HAP-1 (cell line): ENCODE measurements around the gene TRAPPC1.
A peak's percentile ranks its signal among the peaks of the same experiment; 100 is the strongest.

ENCODE experiments used
- DNase-seq, 2 experiments: peaks; one replicate each; pipeline ENCODE4 v3.0.0-alpha.2; 2016 to 2020; ENCODE audit warnings: low spot score in 2 of 2
- H3K27me3 ChIP-seq: fragments of 250-450 bp; sonication (Bioruptor Pico); 2 replicates; pipeline ENCODE4 v1.5.1; 2020; ENCODE audit warnings: low read depth, mild to moderate bottlenecking, moderate library complexity
- H3K36me3 ChIP-seq: fragments of 250-450 bp; sonication (Bioruptor Pico); replicated peaks from 2 replicates; pipeline ENCODE4 v1.5.1; 2020; ENCODE audit warnings: mild to moderate bottlenecking
- H3K4me1 ChIP-seq: fragments of 250-450 bp; sonication (Bioruptor Pico); 2 replicates; pipeline ENCODE4 v1.5.1; 2020; ENCODE audit warnings: mild to moderate bottlenecking
- H3K4me3 ChIP-seq: fragments of 250-450 bp; sonication (Bioruptor Pico); 2 replicates; pipeline ENCODE4 v1.5.1; 2020; ENCODE audit warnings: mild to moderate bottlenecking, moderate library complexity
- H3K9me3 ChIP-seq: fragments of 250-450 bp; sonication (Bioruptor Pico); 2 replicates; pipeline ENCODE4 v1.5.1; 2020; ENCODE audit warnings: mild to moderate bottlenecking, moderate library complexity
- in situ Hi-C: fragments of 300-500 bp; cut with MboI; formaldehyde crosslinking; loops from 3 replicates; pipeline ENCODE4 v1.14.3; 2020; ENCODE audit warnings: low sequenced_read_pairs, inconsistent platforms, mixed read lengths

TRAPPC1 gene

DNA sequence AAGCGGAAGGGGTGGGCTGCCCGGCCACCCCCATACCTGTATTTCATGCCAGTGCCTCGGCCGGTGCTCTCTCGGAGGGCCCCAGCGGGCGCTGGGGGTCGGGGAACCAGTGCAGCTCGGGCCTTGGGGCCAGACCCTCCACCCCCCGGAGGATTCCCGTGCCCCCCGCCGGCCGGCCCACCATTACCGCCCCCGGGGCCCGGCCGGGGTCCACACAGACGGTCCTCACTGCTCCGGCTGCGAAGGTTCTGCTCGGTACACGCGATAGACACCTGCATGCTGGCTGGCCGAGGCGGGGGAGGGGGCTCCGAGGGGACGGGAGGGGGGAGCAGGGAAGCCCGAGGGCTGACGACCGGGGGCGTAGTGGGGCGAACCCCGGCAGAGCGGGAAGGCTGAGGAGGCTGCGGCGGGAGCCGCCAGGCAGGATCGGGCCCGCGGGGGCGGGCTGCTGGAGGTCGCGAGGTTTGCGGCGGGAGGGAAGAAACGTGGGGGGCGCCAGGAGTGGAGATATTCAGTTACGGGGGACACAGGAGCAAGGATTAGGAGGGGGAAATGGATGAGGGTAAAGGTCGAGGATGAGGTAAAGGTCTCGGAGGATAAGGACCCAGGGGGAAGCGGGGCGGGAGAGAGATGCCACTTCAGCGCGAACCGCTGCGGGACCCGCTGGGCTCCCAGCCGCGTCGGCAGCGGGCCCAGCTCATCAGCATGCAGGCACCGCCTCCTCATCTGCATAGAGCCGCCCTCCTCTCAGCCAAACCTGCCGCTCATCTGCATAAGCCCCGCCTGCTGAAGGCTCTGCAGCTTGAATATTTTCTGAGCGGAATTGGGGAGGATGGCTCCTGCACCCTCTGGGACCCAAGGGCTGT lies 2.4 kb downstream of the TRAPPC1 start, which contains the start of gene KCNAB3:
Gene KCNAB3, minus strand, starts transcription at position 699 of the 866 bp plus-strand sequence. Its CDS starts 421 bp downstream, at position 278.
- Histone ChIP-seq H3K36me3 (peaks cover 10% of the 10 kb centered on the region), H3K27me3 (no peaks in the 10 kb centered on the region), H3K4me3 (no peak within 1 kb of the TSS), H3K4me1 (peaks cover 13% of the 10 kb centered on the region), H3K9me3 (no peaks in the 10 kb centered on the region)
- peak in 1 of 2 experiments; percentile 27 for DNase-seq
- in situ Hi-C loops, result loop anchor here (5.0 kb wide), 1 partner anchor 58 kb away; no protein-coding TSS in a partner anchor

DNA sequence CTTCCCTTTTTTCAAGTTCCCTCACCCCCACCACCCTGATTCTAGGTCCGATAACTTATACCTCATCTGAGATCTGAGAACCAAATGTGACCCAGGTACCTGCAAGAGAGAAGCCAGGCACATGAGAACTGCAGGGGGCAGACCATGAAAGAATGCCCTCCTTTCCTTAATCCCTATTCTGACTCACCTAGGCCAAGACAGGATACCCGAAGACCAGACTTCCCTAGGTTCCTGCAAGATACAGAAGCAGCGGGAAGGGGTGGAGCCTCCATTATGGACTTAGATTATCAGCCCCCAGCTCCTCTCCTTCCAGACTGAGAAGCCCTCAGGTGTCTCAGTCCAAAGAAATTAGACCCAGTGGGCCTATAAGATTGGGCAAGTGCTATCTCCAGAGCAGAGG lies 4.2 kb downstream of the TRAPPC1 start:
- no peak overlapping the region for H3K4me3 ChIP-seq
- in situ Hi-C loops, result no loop called here
- H3K36me3 ChIP-seq, result peaks cover 10% of the 10 kb centered on the region; the same call in 1 of the 2 replicates
- no peaks in the 10 kb centered on the region for H3K9me3 ChIP-seq
- H3K27me3 ChIP-seq, result no peaks in the 10 kb centered on the region
- H3K4me1 ChIP-seq, result peaks cover 4% of the 10 kb centered on the region
- no peak for DNase-seq

DNA sequence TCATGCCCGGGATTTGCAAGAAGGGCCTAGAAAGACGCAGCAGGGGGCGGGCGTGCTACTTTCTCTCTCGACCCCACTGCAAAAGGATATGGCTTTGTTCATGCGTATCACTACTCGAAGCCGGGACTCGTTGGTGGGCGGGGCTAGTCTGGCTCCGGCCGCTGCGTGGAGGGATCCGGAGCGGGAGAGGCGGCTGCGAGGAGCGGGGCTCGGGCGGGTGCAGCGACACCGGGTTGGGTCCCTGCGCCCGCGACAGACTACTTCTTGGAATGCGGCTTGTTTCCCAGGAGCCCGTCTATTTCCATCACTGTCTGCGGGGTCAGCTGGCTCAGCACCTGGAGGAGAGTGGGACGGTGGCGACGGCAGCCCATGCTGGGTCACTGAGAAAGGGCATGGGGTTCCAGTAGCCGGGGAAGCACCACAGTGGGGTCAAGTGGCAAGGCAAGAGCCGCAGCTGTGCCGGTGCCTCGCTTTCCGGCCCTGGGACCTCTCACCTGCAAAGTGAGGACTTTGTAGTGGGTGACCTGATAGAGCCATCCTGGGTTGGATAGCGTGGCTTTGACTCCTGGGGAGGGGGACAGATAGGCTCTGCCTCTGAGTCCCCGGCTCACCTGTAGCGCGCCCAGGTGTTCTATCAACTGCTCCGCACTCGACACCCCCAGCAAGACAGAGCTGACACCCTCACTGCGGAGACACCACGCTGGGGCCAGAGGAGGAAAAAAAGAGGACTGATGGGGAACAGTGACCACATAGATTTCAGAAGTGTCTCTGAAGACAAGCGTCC lies 8.7 kb downstream of the TRAPPC1 start:
- no peak overlapping the region for H3K4me3 ChIP-seq
- no peaks in the 10 kb centered on the region for H3K4me1 ChIP-seq
- no peaks in the 10 kb centered on the region for H3K27me3 ChIP-seq
- no peak for DNase-seq
- in situ Hi-C loops, result no loop called here
- no peaks in the 10 kb centered on the region for H3K9me3 ChIP-seq
- 0 out of 2 replicates have a peak, but pooled peaks cover 3% of the 10 kb centered on the region for H3K36me3 ChIP-seq

DNA sequence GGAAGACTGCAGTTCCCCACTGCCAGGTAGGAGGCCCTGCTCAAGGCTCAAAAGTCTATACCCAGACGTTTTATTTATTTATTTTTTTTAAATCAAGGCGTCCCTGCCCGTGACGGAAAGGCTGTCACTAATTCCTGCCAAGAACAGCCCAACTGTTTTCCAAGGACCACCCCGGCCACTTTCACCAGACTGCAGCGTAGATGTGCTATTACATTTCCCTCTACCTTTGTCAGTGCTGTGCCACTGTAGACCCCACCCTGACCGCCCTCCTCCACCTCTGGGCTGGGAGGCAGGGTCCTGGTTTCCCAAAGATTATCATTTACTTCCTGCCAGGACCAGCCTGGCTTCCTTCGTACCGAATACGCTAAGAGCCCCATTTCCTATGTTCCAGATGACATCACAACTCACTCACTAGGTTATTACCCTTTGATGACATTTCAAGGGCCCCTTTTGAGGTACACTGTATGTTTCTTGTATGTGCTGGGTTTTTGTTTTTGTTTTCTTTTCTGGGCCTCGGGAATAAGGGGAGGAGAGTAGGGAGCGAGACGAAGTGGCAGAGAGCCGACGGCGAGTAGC lies 9.4 kb downstream of the TRAPPC1 start:
- Histone ChIP-seq H3K4me3 (no peak overlapping the region), H3K4me1 (no peaks in the 10 kb centered on the region), H3K9me3 (no peaks in the 10 kb centered on the region), H3K36me3 (0 out of 2 replicates have a peak, but pooled peaks cover 1% of the 10 kb centered on the region), H3K27me3 (no peaks in the 10 kb centered on the region)
- no peak for DNase-seq
- in situ Hi-C loops, result no loop called here

DNA sequence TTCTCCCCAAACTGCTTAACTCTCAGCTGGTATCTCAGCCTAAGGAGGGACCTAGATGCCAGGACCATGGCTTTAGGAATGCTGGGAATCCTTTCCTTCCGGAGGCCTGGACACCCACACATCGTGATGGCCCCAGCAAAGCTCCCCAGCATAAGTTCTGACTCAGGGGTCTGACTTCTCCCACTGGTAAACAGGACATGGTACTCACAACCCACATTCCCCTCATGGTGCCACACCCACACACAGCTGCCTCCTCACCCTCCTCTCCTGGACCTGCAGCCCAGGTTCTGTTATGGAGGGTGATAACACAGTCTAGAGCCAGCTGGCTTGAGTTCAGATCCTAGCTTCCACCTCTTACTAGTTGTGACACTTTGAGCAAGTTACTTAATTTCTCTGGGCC lies 14.9 kb downstream of the TRAPPC1 start:
- H3K36me3 ChIP-seq, result 0 out of 2 replicates have a peak, but pooled peaks cover 2% of the 10 kb centered on the region
- no peak for DNase-seq
- in situ Hi-C loops, result loop anchor here (5.0 to 10.0 kb wide), 2 partner anchors 68 to 140 kb away; no protein-coding TSS in a partner anchor
- H3K4me3 ChIP-seq, result no peak overlapping the region
- peaks cover 17% of the 10 kb centered on the region for H3K4me1 ChIP-seq
- H3K9me3 ChIP-seq, result peaks cover 2% of the 10 kb centered on the region; the same call in 1 of the 2 replicates
- H3K27me3 ChIP-seq, result no peaks in the 10 kb centered on the region

DNA sequence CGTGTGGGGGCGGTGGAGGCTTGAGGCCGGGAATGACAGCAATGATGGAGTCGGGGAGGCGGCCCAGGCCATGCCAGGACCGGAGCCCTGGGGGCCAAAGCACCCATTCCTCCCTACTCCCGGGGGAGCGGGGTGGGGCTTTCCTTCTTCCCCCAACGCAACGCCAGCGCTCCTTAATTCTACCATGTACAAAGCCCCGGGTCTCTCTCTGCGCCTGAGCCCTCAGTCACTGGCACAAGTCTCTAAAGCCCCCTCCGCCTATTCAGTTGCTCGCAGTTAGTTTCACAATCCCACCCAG lies 15.4 kb downstream of the TRAPPC1 start:
- Histone ChIP-seq H3K4me3 (peak overlapping the region; percentile 40), H3K9me3 (peaks cover 2% of the 10 kb centered on the region; the same call in 1 of the 2 replicates), H3K27me3 (no peaks in the 10 kb centered on the region), H3K4me1 (peaks cover 17% of the 10 kb centered on the region), H3K36me3 (peaks cover 7% of the 10 kb centered on the region)
- in situ Hi-C loops, result loop anchor here (5.0 to 10.0 kb wide), 2 partner anchors 68 to 141 kb away; no protein-coding TSS in a partner anchor
- DNase-seq, result no peak

DNA sequence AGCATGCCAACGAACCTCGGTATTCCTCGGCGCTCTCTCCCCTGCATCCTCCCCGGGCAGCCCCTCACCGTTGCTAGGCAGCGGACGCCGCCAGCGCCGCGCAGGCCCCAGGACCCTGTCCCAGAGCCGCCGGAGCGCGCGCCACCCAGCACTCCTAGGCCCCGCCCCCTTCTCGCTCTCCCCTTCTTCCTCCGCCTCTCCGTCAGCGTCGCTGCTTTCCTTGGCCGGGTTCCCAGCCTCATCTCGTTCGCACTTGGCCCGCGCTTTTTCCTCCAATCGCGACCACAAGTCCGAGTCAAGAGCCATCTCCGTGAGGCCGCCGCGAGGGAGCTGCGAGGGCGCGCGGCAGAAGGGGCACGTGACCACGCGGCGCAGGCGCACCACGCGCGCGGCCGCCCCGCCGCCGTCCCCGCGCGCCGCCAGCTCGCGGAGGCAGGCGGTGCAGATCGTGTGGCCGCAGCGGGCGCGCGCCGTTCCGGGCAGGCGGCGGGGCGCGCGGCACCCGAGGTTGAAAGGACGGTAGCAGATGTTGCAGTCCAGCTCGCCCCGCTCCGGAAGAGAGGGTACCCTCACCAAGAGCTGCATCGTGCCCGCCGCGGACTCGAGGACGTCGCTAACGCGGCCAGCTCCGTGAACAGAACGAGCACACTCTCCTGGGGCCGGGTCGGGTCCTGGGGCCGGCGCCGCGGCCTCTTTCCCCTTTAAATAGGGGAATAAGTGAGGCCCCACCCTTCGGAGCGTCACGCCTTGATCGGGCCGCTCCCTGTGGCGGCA lies 15.9 kb downstream of the TRAPPC1 start, which contains the start of gene RNF227:
Gene RNF227, minus strand, starts transcription at position 679 of the 774 bp plus-strand sequence. Its CDS starts 94 bp downstream, at position 585.
- H3K9me3 ChIP-seq, result peaks cover 2% of the 10 kb centered on the region; the same call in 1 of the 2 replicates
- no peaks in the 10 kb centered on the region for H3K27me3 ChIP-seq
- in situ Hi-C loops, result loop anchor here (5.0 to 10.0 kb wide), 2 partner anchors 69 to 142 kb away; no protein-coding TSS in a partner anchor
- H3K4me3 ChIP-seq, result peak within 1 kb of the TSS; percentile 40
- peaks cover 12% of the 10 kb centered on the region for H3K36me3 ChIP-seq
- peaks cover 17% of the 10 kb centered on the region for H3K4me1 ChIP-seq
- DNase-seq, result peak; percentile 92 to 97

DNA sequence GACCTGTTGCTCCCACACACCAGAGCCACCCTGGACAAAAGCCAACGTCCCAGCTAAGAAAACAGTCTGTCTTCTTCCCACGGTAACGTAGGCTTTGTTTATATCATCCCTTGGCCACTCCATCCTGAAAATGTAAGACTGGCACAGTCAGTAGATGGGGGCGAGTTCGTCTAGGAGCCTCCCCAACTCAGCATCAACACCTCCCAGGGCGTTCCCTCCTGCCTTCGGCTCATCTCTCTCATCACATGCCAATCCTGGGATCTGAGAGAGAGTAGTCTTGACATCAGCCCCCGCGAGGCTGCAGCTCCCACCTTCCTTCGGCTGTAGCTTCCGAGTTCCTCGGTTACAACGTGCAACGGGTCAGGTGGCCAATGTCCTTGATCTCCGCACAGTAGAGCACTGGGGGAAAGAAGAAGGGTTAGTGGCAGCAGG lies 16.6 kb downstream of the TRAPPC1 start:
- DNase-seq, result no peak
- in situ Hi-C loops, result loop anchor here (5.0 to 10.0 kb wide), 2 partner anchors 70 to 142 kb away; no protein-coding TSS in a partner anchor
- Histone ChIP-seq H3K4me1 (peaks cover 17% of the 10 kb centered on the region), H3K36me3 (peaks cover 17% of the 10 kb centered on the region), H3K27me3 (no peaks in the 10 kb centered on the region), H3K4me3 (peak overlapping the region; percentile 40), H3K9me3 (peaks cover 2% of the 10 kb centered on the region; the same call in 1 of the 2 replicates)

- peak; percentile 64 to 80 for DNase-seq
- peaks cover 36% of the 10 kb centered on the region for H3K36me3 ChIP-seq
- peaks cover 2% of the 10 kb centered on the region; the same call in 1 of the 2 replicates for H3K9me3 ChIP-seq
- in situ Hi-C loops, result loop anchor here (10.0 kb wide), 1 partner anchor 72 kb away; no protein-coding TSS in a partner anchor
- H3K4me1 ChIP-seq, result peaks cover 17% of the 10 kb centered on the region
- no peak overlapping the region for H3K4me3 ChIP-seq
- no peaks in the 10 kb centered on the region for H3K27me3 ChIP-seq
Measured at GRCh38 chr17:7912927-7913524, 18.7 kb downstream of the TRAPPC1 start.

- Histone ChIP-seq H3K36me3 (peaks cover 55% of the 10 kb centered on the region), H3K4me1 (peaks cover 14% of the 10 kb centered on the region)
- in situ Hi-C loops, result loop anchor here (10.0 kb wide), 1 partner anchor 74 kb away; no protein-coding TSS in a partner anchor
Measured at GRCh38 chr17:7911116-7911515, 20.6 kb downstream of the TRAPPC1 start.

DNA sequence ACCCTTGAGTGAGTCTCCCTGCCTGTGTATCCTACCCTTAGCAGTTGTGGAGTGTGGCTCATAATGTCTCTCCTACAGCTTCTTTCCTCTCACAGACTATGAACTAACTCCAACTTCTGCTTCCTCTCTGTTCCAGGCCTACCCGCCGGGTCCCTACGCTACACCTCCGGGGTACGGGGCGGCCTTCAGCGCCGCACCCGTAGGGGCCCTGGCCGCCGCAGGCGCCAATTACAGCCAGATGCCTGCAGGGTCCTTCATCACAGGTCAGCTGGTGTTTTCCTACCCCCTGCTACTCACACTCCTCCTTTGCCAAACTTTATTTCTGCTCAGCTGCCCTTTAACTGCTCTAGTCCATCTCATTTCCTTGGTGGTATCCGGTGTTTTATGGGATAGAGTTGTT lies 21.0 kb downstream of the TRAPPC1 start:
- Histone ChIP-seq H3K4me3 (no peak overlapping the region), H3K27me3 (no peaks in the 10 kb centered on the region), H3K36me3 (peaks cover 59% of the 10 kb centered on the region), H3K4me1 (peaks cover 12% of the 10 kb centered on the region), H3K9me3 (no peaks in the 10 kb centered on the region)
- in situ Hi-C loops, result loop anchor here (10.0 kb wide), 1 partner anchor 74 kb away; no protein-coding TSS in a partner anchor
- DNase-seq, result no peak

More at GRCh38 chr17:7911116-7911515, 20.6 kb downstream of the TRAPPC1 start:
- Histone ChIP-seq H3K4me3 (no peak overlapping the region), H3K9me3 (peaks cover under 1% of the 10 kb centered on the region; the same call in 1 of the 2 replicates), H3K27me3 (no peaks in the 10 kb centered on the region)
- no peak for DNase-seq

DNA sequence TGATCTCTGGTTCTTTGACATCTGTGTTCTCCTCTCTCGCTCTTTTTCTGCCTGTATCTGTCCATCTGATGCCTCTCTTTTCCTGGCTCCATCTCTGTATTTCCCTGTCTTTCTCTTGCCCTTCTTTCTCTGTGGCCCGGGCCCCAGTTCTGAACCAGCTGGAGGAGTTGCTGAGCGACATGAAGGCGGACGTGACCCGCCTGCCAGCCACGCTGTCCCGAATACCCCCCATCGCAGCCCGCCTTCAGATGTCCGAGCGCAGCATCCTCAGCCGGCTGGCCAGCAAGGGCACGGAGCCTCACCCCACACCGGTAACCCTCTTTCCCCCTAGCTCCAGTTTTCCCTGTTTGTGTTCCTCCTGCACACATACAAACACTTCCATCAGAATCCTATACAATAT lies 21.5 kb downstream of the TRAPPC1 start:
- Histone ChIP-seq H3K4me1 (peaks cover 9% of the 10 kb centered on the region), H3K27me3 (no peaks in the 10 kb centered on the region), H3K9me3 (no peaks in the 10 kb centered on the region), H3K4me3 (no peak overlapping the region), H3K36me3 (peaks cover 62% of the 10 kb centered on the region)
- no peak for DNase-seq
- in situ Hi-C loops, result loop anchor here (10.0 kb wide), 1 partner anchor 75 kb away; no protein-coding TSS in a partner anchor
